ENCODE measurements around the gene GALNTL6.

- no peak for TF ChIP-seq CTCF (conservative IDR thresholded peaks at IDR 0.05)
- no peak for TF ChIP-seq EZH2 (IDR thresholded peaks at IDR 0.05; ENCODE audit: low read depth)
Measured at GRCh38 chr4:172177382-172177781, 364.2 kb downstream of the GALNTL6 start.
